ENCODE results near the gene ZDHHC3.

ZDHHC3 gene

DNA sequence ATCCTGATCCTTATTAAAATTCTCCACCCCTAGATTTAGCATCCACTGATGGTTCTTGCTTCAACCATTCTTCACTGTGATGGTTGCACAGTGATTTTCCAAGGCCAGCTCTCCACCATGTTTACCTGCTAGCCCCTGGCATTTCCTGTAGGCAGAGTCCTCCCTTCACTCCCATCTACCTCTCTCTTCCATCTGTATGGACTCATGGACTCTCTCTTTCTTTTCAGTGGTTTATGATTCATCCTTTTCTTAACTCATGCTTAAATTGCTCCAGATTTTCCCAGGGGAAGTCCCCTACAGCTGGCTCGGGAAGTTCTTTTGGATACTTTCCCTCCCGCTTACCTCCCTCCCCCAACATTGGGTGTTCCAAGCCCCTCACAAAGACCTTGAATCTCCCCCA lies 82.9 kb downstream of the ZDHHC3 start:
- no peak for DNase-seq (ENCODE audit: low read depth)

DNA sequence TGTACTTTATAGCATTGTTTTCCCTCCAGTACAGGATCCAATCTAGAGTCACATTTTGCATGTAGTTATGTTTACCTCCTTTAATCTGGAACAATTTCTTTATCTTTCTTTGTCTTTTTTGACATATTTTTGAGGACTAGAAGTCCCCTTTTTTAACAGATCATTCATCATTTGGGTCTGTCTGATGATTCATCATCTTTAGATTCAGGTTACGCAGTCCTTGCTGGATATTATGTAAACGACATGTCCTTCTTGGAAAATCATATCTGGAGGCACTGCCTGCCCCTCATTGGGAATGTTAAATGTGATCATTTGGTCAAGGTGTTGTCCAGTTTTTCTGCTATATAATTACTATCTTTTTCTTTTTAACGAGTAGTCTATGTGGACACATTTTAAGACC lies 83.3 kb downstream of the ZDHHC3 start:
- no peak for DNase-seq (ENCODE audit: low read depth)

DNA sequence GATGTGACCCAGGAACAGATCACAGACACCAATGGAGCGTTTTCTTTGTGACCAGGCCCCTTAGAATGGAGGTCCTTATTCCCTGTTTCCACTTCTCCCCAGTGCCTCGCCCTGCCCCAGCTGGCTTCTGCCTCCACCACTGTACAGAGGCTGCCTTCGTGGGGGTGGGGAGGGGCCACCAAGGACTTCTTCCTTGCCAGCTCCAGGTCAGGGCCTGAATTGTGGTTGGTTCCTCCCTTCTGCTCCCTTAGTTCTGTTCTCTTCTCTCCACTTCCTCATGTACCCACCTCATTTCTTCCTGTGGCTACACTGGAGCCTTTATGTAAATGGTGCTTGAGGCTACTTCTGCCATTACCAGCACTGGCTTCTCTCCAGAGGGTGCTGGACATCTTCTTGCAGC lies 85.1 kb downstream of the ZDHHC3 start:
- DNase-seq (ENCODE audit: low read depth): no peak

DNA sequence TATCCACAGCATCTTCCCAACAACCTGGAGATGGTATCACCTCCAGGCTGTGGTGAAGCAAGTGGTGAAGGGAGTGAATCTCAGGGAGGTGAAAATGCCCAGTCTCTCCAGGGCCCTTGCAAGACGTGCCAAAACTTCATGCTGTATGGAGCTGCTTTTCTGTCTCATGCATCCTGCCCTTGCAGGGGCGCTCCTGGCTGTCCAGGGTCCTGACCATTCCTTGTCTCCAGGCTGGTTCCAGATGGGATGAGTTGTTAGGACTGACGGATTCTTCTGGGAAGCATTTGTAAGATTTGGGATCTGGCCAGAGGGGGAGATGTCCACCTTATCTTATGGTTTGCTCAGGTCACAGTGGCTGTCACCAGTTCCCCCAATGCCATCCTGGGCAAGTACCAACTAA lies 85.7 kb downstream of the ZDHHC3 start:
- DNase-seq (ENCODE audit: low read depth): no peak

DNA sequence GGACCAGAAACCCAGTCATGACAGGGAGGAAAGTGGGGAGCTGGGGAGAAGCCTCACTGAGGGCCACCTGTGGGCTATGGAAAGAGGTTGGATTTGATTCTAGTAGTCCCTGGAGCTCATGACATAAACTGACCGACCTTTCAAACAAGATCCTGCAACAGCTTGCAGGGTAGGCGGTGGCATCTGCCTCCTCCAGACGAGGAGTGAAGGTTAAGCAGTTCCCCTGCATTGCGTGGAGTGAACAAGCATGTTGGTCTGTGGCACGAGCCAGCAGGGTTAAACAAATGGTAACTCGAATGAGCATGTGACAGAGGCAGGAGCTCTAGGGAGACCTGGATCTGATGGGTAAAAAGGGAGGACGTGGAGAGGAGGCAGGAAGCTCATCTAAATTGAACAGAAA lies 88.9 kb downstream of the ZDHHC3 start:
- no peak for DNase-seq (ENCODE audit: low read depth)

DNA sequence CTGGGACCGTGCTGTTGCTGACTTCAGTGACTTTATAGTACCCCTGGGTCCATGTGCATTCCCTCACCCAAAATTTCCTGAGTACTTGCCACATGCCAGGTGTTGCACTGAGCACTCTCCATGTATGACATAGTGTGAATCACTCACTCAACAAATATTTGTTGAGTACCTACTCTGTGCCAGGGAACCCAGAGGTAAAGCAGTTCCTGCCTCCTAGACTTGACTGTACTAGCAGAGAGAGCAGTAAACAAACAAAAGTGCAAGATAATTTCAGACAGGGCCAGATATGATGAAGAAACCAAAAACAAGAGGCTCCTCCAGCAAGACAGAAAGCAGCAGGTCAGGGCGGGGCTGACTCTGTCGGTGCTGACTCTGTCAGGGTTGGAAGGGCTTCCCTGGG lies 89.4 kb downstream of the ZDHHC3 start:
- DNase-seq (ENCODE audit: low read depth): no peak

DNA sequence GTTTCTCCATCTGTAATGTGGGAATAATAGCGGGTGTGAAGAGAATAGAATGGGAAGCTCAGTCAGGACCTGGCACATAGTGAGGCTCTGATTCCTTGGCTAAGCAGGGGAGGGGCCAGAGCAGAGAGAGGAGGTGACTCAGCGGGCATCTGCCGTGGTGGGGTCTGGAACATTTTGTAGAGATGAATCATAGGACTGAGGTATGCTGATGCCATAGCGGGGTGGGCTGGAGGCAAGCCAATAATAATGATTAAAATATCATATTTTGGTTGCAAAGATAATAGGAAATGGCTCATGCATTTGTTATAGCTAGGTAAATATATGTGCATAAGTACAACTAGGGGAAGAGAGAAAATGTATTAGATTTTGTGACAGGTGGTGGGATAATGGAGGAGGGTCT lies 90.4 kb downstream of the ZDHHC3 start:
- DNase-seq (ENCODE audit: low read depth): no peak

DNA sequence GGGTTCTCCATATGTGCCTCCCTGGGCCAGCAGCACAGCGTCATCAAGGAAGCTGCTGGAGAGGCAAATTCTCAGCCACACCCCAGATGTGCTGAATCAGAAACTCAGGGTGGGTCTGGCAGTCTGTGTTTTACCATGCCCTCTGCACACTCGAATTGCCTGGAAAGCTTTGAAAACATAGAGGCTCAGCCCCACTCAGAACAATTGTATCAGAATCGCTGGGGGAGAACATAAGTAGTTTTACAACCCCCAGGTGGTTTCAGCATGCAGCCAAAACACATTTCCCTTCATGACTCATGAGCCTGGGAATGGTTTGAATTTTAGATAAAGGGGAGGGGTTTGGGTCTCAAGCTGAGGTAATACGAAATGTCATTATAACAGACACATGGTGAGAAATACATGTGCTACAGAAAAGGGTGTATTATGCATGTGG lies 92.0 kb downstream of the ZDHHC3 start:
- no peak for DNase-seq (ENCODE audit: low read depth)

DNA sequence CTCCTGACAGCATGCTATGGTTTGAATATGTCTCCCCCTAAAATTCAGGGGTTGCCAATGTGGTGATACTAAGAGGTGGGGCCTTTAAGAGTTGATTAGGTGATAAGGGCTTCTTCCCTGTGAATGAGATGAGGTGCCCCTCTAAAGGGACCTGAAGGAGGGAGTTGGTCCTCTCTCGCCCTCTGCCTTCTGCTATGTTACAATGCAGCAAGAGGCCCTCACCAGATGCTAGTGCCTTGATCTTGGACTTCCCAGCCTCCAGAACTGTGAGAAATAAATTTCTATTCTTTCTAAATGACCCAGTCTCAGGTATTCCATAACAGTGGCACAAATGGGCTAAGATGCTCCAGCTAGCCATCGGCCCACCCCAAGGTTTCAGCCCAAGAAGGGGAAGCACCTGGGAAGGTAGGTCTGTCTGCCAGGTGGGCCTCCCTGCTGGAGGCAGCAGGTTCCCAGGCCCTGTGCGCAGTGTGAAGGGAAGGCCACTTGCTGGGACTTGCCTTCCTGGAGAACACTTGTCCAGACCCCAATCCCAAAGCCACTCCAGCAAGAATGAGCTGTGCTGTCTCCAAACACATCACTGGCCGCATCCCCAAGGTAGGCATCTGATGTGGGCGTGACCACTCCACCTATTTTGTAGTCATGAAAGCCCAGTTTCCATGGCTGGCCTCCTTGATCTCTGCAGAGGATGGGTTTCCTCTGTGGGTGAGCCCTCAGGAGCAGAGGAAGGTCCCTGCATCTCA lies 92.6 kb downstream of the ZDHHC3 start:
- no peak for DNase-seq (ENCODE audit: low read depth)

DNA sequence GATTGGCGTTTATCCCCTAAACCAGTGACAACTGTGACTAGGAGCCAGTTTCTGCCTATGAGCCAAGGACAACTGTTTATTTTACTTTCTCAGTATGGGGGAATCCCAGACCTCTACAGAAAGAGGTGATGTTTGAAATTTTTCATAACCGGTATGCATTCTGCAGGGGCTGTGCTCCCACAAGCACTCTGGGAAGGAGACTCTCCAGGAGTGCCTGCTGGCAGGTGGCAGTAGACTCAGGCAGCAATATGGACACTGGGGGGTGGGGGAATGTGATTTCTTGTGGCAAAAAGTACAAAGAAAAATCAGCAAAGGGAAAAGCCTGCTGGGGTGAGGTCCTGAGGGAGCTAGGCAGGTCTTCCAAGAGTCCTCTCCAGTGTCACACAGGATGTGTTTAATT lies 95.7 kb downstream of the ZDHHC3 start:
- DNase-seq (ENCODE audit: low read depth): no peak

DNA sequence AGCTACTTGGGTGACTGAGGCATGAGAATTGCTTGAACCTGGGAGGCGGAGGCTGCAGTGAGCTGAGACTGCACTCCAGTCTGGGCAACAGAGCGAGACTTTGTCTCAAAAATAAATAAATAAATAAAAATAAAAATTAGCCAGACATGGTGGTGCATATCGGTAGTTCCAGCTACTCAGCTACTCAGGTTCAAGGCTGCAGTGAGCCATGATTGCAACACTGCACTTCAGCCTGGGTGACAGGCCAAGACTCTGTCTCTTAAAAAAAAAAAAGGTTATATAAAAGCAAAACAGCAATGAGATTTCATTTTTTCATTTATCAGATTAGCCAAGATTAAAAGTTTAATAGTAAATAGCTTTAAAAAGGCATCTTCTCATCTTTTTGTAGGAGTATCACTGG lies 98.6 kb downstream of the ZDHHC3 start:
- no peak for DNase-seq (ENCODE audit: low read depth)

DNA sequence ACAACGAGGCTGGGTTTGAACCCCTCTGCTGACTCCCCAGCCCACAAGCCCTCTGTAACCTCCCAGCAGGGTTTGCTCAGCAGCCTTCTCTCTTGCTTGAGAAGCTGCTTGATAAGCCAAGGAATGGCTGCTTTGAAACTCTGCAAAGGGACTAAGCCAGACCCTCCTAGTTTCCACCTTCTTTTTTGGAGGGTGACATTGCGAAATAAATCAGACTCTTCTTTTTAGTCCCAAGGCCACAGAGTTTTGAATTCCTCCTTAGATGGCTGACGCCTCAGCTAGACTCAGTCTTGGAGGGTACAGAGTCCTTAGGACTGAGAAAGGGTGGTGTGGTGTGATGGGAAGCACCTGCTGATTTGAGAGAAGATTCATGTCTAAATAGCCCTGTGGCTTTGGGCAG lies 100.4 kb downstream of the ZDHHC3 start:
- no peak for DNase-seq (ENCODE audit: low read depth)

Data from stimulated activated CD8-positive, alpha-beta memory T cell treated with anti-CD3 and anti-CD28 coated beads, Interleukin-7, amount 100 ng/mL, for 24 hours (primary cell).